HG02642 (cell line): ENCODE results near the gene RPL21.
"Not testable (repeated sequence)": the region's sequence is repeated elsewhere in the genome, so short reads cannot be mapped to it uniquely, and the experiment has no call there.

ENCODE experiments used
- ATAC-seq: cut with Tn5 transposase; IDR thresholded peaks from one replicate; pipeline ENCODE4 v1.9.1; 2021; ENCODE audit warnings: mild to moderate bottlenecking; ENCODE audit not compliant: unreplicated experiment, poor library complexity

RPL21 gene

DNA sequence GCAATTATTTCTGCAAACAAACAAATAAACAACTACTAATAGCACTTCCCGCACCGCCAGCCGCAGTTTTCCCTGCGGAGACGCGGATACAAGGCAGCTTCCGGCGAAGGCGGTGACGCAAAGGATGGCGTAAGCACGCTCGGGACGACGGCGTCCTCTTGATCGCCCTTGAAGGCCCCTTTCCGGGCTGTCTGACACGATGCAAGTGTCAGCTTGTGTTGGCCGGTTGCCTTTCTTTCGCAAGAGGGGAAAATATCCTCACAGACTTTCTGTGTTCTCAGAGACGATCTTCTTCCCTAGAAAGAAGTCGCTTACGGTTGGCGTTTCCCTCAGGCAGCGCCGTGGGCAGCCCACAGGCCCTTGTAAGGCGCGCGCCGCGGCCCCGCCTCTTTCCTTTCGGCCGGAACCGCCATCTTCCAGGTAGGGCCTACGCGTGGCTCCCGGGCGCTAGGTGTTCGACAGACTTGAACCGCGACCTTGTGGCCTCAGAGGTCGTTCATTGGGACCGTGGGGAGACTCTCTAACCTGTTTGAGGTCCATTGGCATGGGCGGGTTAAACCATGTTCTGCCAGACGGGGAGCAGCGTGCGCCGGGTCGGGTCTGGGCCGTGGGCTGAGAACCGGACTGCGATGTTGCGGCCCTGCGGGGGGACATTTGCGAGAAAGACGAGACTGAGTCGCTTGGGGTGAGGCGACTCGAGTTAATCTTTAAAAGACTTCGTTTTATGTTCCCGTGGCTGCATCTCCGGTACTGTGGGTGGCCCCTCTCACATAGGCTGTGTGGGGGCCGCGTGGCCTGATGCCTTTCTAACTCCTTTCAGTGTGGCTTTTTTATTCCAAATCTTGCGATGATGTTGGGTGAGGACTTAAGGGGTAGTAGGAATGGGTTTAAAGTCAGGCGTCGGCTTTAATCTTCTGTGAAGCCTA lies at the start of gene RPL21:
Gene RPL21, plus strand, starts transcription at position 393 of the 926 bp plus-strand sequence. CDS start 2,219 bp downstream, outside the sequence.
- peak; percentile 95 for ATAC-seq

DNA sequence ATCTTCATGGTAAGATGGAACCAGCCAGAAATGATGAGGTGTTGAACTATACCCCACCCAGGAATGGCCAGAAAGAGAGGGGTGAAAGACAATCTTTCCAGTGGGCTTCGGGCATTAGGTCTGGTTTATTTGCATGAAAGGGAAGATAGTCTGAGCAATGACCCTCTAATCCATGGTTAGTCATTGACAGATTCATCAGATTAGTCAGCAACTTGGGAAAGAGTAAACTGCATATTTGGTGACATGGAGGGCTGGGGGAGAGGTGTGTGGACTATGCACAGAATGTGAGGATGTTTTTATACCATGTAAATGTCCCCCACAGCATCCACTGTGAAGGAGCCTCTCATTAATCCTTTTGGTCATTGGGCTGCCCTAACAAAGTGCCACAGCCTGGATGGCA lies 49.7 kb upstream of the RPL21 start:
- ATAC-seq, result no peak

DNA sequence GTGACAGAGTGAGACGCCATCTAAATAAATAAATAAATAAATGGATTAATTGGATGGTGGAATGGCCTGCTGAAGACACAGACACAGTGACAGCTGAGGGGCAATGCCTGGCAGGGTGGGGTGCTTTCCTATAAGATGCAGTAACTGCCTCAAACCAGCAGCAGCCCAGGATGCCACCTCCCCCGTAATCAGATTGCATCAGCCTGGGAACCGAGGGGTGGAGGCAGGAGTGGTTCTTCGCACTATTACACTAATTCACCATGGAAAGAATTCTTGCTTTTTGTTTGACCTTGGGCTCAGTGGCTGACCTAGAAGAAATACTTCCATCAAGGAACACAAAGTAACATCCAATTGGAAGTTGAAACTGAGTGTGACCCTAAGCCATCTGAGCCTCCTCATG lies 48.2 kb upstream of the RPL21 start:
- no peak for ATAC-seq

DNA sequence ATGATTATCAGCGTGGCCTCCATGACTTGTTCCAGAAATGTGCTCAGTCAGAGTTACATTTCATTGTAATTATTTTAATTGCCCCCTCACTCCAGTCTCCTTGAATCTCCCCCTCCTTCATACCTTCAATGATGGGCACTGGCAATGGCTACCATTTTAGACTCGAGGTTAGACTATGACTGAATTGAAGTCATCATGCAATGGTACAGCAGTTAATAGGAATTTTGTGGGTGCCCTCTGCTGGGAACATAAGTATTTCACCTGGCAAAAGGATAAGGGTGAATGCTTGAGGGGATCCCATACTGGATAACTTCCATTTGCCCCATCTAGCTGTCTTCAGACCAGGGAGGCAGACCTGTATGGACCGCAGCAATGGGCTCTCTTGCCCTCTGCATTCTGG lies 47.5 kb upstream of the RPL21 start:
- no peak for ATAC-seq

DNA sequence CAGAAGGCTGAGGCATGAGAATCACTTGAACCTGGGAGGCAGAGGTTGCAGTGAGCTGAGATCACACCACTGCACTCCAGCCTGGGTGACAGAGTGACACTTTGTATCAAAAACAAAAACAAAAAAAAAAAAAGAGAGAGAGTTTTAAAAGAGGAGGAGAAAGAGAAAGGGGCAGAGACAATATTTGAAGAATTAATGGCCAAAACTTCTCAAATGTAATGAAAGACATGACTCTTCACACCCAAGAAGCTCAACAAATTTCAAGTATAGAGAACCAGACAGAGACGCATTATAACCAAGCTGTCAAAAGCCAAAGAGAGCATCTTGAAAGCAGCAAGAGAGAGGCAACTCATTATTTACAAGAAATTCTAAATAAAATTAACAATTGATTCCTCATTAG lies 42.8 kb upstream of the RPL21 start:
- ATAC-seq, result no peak

DNA sequence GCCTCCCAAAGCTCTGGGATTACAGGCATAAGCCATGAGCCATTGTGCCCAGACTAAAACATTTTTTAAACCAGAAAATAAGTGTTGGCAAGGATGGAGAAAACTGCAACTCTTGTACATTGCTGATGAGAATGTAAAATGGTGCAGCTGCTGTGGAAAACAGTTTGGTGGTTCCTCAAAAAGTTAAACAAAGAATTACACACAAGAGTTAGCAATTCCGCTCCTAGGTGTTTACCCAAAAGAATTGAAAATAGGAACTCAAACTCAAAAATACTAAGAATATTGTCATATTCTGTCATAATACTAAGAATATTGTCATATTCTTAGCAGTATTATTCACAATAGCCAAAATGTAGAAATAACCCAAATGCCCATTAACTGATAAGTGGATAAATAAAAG lies 40.1 kb upstream of the RPL21 start:
- ATAC-seq, result no peak

DNA sequence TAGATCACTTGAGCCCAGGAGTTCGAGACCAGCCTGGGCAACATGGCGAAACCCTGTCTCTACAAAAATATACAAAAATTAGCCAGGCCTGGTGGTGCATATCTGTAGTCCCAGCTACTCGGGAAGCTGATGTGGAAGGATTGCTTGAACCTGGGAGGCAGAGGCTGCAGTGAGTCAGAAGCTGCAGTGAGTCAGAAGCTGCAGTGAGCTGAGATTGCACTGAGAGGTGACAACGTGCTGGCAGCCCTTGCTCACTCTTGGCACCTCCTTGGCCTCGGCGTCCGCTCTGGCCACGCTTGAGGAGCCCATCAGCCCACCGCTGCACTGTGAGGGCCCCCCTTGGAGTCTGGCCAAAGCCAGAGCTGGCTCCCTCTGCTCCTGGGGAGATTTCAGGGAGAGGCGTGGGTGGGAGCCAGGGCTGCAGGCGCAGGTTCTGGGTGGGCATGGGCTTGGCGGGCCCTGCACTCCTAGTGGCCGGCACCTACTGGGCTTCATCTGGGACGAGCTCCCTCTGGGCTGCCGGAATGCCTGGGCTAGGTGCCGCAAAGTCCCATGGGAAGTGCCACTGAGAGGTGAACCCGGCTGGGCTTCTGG lies 39.5 kb upstream of the RPL21 start:
- ATAC-seq, result no peak

DNA sequence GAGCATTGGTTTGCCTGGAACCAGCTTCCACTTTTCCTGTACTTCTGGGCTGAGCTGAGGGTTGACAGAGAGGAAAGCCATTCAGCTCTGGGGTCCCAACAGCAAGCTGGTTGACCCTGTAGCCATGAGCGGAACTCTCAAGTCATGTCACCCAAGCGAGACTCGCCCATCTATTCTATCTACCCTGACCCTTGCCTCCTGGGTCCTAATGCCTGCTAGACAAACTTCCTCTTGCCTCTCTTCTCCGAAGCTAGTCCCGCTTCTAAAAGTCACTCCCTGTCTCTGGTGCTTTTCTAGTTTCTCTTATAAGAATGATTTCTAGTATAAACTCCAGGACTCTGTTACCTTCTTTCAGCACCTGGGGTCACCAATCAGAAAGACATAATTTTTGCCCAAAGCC lies 38.0 kb upstream of the RPL21 start:
- ATAC-seq, result not testable (repeated sequence)

DNA sequence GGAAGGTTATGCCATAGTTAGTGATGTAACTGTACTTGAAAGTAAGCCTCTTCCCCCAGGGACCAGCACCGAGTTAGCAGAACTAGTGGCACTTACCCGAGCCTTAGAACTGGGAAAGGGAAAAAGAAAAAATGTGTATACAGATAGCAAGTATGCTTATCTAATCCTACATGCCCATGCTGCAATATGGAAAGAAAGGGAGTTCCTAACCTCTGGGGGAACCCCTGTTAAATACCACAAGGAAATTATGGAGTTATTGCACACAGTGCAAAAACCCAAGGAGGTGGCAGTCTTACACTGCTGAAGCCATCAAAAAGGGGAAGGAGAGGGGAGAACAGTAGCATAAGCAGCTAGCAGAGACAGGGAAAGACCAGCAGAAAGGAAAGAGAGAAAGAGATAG lies 33.6 kb upstream of the RPL21 start:
- ATAC-seq, result not testable (repeated sequence)

DNA sequence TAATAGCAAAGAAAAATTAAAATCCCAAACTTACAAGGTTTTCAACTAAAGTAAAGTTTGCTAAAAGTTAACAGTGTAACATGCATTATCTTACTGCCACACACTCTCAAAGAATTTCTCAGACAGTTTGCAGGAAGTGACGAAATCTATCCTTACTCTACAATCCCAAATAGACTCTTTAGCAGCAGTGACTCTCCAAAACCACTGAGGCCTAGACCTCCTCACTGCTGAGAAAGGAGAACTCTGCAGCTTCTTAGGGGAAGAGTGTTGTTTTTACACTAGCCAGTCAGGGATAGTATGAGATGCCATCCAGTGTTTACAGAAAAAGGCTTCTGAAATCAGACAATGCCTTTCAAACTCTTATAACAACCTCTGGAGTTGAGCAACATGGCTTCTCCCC lies 32.5 kb upstream of the RPL21 start:
- ATAC-seq, result not testable (repeated sequence)

DNA sequence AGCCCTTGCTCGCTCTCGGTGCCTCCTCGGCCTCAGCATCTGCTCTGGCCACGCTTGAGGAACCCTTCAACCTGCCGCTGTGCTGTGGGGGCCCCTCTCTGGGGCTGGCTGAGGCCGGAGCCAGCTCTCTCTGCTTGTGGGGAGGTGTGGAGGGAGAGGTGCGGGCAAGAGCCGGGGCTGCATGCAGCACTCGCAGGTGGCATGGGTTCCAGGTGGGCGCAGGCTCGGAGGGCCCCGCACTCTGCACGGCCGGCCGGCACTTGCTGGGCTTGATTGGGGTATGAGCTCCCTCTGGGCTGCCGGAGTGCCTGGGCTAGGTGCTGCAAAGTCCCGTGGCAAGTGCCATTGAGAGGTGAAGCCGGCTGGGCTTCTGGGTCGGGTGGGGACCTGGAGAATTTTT lies 31.7 kb upstream of the RPL21 start:
- no peak for ATAC-seq

DNA sequence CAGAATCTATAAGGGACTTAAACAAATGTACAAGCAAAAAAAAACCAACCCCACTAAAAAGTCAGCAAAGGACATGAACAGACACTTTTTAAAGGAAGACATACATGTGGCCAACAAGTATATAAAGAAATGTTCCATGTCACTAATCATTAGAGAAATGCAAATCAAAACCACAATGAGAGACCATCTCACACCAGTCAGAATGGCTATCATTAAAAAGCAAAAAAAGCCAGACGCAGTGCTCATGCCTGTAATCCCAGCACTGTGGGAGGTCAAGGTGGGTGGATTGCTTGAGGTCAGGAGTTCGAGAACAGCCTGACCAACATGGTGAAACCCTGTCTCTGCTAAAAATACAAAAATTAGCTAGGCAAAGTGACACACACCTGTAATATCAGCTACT lies 29.3 kb upstream of the RPL21 start:
- peak; percentile 51 for ATAC-seq

DNA sequence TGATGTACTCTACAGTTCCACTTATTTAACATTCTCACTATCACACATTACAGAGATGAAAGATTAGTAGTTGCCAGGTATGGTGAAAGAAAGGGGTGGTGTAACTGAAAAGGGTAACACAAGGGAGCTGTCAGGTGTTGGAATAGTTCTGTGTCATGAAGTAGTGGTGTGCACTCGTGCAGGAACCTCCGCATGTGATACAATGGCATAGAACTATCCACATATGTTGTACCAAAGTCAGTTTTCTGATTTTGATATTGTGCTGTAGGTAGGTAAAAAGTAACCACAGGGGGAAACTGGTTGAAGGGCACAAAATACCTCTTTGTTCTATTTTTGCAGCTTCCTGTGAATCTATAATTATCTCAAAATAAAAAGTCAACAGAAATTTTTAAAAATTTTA lies 24.4 kb upstream of the RPL21 start:
- no peak for ATAC-seq

DNA sequence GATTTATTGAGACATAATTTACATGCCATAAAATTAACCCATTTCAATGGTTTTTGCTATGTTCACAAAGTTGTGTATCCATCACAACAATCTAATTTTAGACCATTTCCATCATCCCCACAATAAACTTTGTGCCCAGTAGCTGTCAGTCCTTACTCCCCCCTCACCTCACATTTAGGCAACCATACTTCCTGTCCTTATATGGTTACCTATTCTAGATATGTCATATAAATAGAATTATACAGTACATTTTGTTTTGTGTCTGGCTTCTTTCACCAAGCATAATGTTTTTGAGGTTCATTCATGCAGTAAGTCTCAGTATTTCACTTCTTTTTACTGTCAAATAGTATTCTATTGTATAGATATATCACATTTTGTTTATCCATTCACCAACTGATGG lies 23.2 kb upstream of the RPL21 start:
- ATAC-seq, result no peak

DNA sequence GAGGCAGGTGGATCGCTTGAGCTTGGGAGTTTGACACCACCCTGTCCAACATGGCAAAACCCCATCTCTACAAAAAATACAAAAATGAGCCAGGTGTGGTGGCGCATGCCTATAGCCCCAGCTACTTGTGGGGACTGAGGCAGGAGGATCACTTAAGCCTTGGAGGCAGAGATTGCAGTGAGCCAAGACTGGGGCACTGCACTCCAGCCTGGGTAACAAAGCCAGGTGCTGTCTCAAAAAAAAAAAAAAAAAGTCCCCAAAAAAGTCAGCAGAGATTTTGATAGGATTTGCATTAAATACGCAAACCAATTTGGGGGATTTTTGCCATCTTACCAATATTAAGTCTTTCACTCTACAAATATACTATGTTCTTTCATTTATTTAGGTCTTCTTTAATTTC lies 21.7 kb upstream of the RPL21 start:
- ATAC-seq, result no peak

DNA sequence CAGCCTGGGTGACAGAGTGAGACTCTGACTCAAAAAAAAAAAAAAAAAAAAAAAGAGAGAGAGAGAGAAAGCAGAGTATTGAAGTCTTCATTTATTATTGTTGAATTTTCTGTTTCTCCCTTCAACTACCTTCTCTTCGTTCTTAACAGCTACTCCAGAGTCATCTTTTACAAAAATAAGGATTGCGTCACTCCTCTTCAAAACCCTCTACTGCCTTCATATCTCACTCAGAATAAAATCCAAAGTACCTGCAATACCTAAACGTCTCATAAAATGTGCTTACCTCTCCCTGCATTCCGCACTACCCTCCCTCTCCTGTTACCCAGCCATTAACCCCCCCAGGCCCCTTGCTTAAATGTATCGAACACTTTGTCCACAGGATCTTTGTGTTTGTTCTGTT lies 17.4 kb upstream of the RPL21 start:
- no peak for ATAC-seq

DNA sequence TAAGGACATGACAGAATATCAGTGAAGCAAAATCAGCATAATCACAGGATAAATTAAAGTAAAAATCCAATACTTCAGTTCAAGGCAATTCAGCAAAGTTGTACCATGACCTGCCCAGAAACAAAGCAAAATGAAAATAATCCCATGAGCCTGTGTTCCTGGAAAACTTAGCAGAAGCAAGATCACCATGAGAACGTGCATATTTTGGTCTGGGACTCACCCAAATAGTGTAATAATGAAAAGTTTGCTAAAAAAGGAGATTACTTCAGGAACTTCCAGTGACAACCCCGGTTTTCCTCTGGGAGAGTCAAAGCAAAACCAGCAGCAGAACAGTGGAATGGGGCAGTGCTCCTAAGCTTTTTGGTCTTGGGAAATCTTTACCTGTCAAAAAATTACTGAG lies 14.9 kb upstream of the RPL21 start:
- no peak for ATAC-seq

DNA sequence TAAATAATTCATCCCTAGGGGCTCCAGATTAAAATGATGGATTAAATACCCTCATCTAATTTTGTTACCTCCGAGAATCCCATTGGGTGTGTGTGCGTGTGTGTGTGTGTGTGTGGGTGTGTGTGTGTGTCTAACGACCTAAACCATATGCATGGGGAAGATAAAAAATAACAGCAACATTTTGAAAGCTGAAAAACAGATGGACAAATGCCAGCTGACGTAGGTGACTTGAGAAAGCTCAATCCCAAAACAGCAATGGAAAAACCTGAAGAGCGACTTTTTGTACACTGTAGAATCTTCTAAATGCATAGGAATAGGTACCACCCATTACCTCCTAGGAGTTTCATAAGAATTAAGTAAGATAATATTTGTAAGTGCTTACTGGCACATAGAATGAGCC lies 8.7 kb upstream of the RPL21 start:
- no peak for ATAC-seq

DNA sequence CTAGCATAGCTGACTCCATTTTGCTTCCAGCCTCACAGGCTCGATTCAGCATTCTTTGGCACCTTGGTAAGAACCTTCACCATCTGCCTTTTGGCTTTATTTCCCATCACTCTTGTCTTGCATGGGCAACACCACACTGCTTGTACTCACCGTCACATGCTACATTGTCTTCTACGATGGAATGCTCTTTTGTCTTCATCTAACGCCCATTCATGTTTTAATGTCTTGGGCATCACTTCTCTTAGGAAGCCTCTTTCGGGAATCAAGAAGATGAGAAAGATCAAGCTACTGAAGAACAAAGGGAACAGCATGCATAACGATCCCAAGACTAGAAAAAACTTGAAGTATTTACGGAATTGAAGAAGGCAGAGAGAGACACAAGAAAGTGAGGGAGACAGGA lies 5.7 kb upstream of the RPL21 start:
- ATAC-seq, result no peak

DNA sequence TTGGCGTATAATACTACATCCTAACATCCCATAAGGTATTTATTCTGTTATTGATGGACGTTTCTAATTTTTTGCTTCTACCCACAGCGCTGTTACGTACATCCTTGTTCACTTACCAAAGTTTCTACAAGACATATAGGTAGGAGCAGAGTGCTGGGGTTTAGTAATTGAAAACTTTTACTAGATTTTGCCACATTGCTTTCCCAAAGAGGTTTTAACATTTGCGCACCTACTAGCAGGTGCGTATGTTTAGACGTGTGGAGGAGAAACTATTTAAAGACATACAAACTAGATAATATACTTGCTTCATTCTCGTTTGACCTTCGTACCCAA lies 559 bp upstream of the RPL21 start:
- ATAC-seq, result no peak

DNA sequence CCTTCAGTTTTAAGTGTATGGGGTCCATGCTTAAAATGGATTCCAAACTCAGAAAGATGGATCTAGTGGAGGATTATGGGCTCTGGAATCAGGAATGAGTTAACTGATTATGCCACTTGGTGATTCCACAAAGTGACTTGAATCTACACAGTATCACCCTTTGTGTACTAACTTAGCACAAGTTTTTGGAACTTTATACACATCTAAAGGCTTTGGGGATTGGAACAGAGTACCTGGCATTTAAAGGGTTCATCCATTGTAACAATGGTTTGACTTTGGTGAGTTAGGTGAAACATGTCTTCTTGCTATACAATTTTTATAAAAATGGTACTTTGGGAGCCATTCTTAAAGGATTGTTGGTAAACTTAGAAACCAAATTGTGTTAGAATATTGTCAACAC lies 1.1 kb downstream of the RPL21 start:
- no peak for ATAC-seq

DNA sequence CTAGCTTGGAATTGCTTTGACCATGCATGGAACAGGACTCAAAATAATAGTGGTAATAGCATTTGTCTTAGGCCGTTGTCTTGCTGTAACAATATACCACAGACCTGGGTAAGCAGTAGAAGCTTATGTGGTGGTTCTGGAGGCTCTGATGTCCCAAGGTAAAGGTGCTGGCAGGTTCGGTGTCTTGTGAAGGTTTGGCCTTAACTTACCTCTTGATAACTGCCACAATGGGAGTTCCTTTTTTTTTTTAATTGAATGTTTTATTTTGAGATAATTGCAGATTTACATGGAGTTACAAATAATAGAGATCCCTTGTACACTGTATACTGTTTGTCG lies 5.8 kb downstream of the RPL21 start:
- no peak for ATAC-seq
